GM19099 (cell line): ENCODE measurements around the gene ZC2HC1B.

Experiments
- POLR2A ChIP-seq: IDR thresholded peaks from 3 replicates; pipeline ENCODE4 v1.6.1; 2011; ENCODE audit warnings: low read depth; ENCODE audit not compliant: insufficient read length; ENCODE audit errors: extremely low read depth

ZC2HC1B gene

DNA sequence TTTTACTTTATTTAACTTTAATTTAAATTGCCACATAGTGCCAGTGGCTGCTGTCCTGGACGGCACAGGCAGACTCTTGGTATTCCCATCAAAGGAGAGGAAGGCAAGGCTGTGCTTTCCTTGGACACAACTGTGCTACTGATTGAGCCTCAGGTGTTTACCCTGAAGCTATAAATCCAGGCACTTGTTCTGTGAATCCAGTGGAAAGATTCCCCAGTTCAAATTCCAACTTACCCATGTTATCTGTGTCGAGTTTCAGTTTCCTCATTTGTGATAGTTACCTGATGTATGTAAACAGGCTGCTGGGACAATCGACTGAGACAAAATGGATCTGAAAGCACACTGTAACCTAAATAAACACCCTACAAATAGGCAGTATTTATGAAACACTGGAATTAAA, 86.6 kb downstream of the ZC2HC1B start:
- no peak for TF ChIP-seq POLR2A

DNA sequence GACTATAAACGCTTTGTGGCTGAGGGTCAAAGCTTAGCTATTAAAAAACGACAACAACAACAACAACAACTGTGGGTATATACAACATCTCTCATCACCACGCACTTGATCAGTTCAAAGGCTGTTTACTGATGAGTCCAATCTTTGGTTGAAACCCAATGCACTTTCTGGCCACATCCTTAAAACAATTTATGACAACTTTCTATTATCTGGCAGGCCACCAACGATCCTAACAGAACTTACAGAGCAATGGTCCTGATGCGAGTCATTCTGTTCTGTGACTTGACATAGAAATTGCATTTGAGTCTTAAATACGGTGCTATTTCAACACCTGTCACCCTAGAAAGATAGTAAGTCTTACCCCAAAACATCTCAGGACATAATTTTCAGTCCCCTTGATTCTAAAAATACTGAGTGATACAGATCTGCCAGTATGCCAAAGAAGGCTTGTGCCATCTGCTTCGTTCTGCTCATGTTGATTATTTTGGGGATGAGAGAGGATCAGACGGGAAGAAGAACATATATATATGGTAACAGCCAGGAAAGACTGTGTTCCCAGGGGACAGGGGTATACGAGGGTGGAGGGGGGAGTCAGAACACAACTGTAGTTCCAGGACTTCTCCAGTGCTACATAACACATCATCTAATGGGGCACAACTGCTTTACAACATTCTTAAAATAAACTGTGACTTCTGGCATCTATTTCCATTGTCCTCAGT, 87.9 kb downstream of the ZC2HC1B start:
- TF ChIP-seq POLR2A: no peak

DNA sequence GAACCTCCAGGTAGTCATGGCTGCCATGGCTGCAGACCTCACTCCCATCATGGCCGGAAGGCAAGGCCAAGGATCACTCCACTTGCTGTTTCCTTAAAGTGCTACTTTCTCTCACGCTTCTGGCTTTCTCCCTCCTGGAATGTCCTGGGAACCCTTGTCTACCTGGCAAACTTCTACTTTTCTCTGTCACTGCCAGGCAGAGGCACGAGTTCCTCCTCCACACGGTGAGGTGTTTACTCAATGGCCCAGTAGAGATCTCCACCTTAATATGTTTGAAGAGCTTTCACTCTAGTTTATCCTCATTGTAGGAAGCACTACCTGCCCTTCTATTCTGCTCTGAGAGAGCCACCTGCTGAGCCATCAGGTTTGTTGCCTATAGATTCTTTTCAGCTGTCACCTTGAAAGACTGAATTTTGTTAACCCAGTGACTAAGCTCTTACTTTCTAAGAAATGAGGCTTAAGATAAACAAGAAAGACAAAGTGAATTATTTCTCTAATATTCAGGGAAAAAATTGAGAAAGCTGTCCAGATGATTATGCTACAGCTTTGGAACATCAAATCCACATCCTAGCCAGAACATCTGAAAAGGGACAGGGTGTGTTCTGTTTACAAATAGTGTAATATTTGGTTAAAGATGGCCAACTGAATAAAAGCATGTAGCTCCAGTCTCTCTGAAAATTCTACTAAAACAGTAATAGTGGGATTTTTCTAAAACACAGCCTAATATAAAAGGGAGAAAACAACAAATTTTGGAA, 88.8 kb downstream of the ZC2HC1B start:
- no peak for TF ChIP-seq POLR2A

DNA sequence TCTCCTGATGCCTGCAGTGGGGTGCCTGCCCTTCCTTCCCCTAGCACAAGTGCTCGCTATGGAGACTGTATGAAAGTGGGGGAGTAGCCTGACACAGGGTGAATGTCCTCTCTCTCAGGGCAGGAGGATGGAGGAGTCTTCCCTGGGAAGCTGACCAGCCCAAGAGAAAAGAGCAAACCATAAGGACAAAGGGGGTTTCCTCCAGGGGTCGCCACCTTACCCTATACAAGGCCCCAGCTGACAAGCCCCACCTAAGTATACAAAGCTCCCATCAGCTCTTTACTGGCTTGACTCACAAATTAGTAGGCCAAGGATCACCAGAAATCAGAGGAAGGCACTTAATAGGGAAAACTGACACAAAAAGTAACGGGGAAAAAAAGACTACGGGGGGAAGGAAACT, 89.6 kb downstream of the ZC2HC1B start:
- no peak for TF ChIP-seq POLR2A

DNA sequence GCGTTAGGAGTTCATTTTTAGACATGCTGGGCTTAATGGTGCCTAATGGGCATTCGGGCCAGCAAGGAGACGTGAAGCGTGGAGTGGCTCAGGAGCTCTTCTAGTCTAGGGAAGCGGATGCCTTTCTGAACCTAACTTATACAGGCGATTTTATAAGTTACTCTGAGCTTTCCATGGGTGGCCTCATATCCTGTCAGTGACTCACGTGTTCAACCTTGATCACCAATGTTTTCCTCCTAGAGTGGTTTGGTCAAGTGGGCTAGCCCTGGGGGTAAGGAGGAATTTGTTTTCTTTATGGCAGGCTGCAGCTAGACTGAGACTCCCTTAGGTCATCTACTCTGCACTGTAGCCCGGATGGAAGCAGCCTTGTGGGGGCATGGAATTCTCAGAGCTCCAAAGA, 91.7 kb downstream of the ZC2HC1B start:
- TF ChIP-seq POLR2A: no peak

DNA sequence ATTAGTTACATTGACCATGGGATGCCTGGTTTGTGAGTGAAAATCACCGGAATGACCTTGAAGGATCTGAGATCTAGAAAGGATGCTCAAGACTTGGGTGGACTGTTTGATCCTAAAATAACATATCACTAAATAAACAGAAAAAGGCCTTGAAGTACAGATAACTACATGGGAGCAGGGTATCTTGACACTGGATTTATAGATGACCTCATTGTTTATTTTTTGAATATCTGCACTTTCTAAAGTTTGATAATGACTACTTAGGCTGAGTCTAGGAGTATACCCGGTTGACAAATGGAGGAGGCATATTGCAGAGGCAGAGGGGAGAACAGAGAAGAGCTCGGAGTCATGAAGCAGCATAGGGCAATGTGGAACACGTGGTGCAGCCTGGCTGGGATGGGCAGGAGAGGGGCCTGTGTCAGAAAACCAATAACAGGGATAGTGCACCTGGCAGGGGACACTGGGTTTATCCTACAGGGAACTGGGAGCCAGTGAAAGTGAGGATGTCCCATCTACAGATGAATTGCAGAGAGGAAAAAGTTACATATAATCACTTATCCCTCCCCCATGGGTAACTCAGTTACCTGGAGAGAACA, 93.5 kb downstream of the ZC2HC1B start:
- no peak for TF ChIP-seq POLR2A

DNA sequence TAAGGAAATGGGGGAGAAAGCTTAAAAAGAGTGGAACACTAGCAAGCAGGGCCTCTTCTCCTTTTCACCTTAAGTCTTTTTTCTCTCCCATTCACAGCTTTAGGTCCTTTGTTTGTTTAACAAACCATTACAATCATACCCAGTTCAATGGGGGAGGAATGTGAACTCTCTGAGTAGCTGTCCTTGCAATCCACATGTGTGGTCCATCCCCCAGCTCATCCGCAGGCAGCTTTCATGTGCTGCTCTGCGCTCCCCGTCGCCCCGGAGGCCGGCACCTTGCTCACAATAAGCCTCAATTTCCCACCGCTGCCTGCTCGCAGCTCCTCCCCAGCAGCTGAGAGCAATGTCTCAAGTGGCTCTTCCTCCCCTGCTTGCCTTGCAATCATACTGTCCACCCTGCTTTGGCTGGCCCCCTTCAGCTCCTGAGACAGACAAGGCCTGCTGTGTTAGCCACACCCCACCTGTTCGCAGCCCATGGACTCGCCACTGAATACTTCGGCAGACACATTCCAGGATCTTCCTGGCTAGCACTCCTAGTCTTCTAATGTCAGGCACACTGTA, 94.6 kb downstream of the ZC2HC1B start:
- TF ChIP-seq POLR2A: no peak

DNA sequence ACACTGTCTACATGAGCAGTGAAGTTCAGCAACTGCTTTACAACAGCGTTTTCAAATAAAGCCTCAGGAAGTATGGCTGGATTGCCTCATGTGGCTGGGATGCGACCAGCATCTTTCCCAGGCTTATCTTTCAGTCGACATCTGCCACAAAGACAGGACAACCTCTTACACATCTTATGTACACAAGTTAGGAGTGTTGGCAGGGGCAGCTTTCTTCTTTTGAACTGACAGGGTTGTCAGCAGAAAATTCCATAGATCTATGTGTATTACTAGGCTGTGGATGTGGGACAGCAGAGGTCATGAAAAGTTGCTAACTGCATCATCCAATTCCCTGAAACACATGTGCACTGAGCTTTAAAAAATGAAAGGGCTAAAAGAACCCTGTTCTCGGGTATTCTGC, 95.7 kb downstream of the ZC2HC1B start:
- no peak for TF ChIP-seq POLR2A

DNA sequence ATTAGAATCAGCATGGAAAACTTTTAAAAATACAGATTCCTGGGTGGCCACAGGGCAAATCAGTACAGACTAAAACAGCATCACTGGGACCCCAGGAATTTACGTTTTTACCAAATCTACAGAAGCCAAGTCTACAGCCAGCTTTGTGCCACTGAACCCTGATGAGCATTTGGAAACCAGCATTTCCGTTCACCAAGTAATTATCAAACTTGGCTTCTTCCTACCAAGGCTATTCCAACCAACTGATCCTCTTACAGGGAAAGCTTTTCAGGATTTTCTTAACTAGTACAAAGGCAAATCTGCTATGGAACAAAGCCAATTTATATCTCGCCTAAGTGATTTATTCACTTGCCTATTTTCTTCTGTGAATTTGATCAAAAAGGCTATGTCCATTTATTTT, 96.8 kb downstream of the ZC2HC1B start:
- TF ChIP-seq POLR2A: no peak

DNA sequence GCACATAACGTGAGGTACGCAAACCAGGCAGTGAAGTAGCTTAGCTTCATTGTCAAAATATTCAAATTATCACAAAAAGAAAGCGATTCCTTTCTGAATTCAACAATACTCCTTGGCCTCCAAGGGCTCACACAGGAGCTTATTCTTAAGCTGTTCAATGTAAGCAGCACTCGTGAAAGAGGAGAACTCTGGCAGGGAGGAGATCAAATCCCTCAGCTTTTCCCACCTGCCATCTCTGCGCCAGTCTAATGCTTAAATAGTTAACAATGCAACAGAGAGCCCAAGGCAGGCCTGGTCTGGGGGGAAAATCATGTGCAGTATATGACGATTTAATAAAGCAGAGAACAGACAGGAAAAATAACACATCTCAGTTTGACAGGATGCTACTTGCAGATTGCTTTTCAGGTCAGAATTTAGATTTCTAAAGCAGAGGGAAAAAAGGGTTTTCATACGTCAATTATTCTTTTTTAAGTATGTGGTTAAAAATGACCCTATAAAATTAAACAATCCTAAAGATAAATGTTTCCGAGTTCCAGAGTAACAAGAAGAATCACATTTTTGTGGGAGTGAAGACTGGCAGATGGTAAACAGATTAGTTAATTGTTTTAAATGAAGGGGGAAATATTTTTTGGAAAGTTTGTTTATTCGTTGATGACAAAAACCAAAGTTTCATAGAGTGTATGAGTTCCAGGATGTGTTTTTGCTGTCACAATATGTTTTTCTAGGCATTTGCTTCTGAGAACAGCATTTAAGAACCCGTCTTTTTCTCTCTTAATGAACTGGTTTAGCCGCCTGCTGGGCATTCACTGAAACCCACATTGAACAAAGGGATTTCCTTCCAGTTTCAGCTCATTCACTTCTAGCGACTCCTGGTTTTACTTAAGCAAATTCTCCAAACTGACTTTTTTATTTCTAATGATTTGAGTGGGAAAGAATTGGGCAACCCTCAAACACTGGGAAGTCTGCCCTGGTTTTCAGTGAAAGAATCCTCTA, 97.9 kb downstream of the ZC2HC1B start:
- no peak for TF ChIP-seq POLR2A

DNA sequence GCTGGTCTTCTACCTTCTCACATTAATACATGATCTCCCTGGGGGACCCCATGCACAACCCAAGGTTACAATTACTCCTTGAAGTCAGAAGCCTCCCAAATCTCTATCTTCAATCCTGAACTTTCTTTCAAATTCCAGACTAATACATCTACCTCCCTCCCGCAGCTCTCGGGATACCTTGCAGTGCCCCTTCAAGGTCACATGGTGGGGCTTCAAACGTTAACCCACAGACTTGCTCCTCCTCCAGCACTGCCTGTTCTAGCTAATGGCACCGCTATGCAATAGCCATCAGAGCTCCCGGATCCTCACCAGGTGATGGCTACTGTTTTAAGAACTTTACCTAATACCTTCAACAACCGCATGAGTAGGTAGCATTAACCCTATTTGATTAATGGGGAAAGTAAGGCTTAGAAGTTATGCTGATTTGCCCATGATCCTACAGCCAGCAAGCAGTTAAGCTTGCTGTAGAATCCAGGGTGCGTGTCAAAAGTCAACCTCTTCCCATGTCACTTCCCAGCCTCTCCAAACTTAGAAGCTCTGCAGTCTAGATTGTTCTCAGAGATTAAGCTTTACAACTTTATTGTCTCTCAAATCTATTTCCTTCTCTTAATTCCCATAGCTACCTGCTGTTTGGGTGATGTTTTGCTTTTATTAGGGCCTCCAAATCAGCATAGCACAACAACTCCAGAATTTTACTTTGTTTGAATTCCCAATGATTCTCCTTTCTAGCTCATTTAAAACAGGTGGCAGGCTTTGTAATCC, 99.1 kb downstream of the ZC2HC1B start:
- TF ChIP-seq POLR2A: no peak

DNA sequence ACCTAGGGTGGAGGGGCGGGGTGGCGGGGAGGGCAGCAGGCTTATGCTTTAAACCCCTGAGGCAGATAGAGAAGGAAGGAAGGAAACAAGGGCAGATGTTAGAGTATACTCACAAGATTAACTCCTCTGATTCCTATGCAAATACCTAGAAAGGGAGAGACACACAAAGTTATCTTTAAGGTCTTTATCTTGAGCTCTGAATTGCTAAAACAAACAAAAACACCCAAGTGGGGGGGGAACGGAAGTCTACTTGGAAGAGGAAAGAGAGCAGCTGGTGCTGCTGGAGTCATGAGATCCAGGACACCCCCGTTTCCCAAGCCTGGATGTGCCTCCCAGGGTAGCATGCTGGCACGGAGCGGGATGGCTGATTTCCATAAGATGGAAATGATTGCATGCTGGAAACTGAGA, 100.4 kb downstream of the ZC2HC1B start:
- TF ChIP-seq POLR2A: no peak

DNA sequence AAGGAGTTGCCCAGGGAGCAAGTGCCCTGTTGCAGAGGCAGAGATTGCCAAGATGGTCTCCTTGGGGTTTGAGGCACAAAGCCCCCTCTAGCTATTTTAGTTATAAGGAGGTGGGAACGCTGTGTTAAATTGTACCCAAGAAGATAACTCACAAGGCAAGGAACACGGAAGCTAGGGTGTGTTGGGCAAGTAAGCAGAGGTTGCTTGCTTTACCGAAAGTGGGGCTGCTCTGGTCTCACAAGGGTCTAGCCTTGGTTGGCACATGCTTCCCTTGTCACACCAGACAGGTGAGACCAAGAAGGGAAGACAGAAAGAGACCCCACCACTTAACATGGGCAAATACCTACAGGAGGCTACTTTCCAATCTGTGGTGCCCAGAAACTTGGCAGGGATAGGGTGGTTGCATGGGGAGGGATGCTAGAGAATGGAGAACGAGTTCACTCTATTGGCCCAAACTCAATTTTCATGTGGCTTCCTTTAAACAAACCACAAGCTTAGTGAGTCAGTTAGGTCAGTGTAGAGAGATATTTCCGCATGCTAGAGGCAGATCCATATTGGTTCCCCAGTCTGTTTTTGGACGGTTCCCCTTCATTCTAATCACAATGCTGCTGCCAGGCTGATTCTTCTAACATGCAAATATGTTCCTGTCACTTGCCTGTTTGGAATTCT, 101.4 kb downstream of the ZC2HC1B start:
- TF ChIP-seq POLR2A: no peak
